GM12878 (cell line): Measurements from ENCODE around the gene EMP1. TPM values are rescaled to one million over a fixed set of nuclear protein-coding genes. Genes with fewer than 3 reads are reported as not detected.

Experiments used
- ATAC-seq: fragments of 200-7000 bp; cut with Tn5 transposase; 3 replicates; pipeline ENCODE4 v1.9.1; 2020; ENCODE audit warnings: mild to moderate bottlenecking, moderate library complexity
- BruUV-seq: library from RNA; stranded (reverse); fragments of 400-500 nt; replicated peaks from 2 replicates; lab custom pipeline; 2021; lab: Mats Ljungman, UMichigan
- CTCF ChIA-PET: fragments of 300-600 bp; sonication (Branson Sonifier 250); formaldehyde crosslinking; extraction: SDS; loops from one replicate; lab custom pipeline; 2021; ENCODE audit warnings: inconsistent platforms; lab: Yijun Ruan, JAX
- POLR2A ChIA-PET: fragments of 350-600 bp; formaldehyde crosslinking; extraction: SDS; loops from one replicate; lab custom pipeline; 2021; ENCODE audit warnings: inconsistent platforms; lab: Charles Lee
- RAD21 ChIA-PET: fragments of 300-600 bp; sonication (Branson Sonifier 250); formaldehyde crosslinking; loops from one replicate; lab custom pipeline; 2023; ENCODE audit warnings: antibody characterized with exemption; ENCODE audit not compliant: unreplicated experiment; lab: Charles Lee
- SMC1A ChIA-PET: fragments of 300-600 bp; sonication (Branson Sonifier 250); formaldehyde crosslinking; loops from one replicate; lab custom pipeline; 2023; ENCODE audit not compliant: unreplicated experiment, uncharacterized antibody; lab: Charles Lee
- DNase-seq: peaks from one replicate; pipeline ENCODE4 v3.0.0-alpha.2; 2011; ENCODE audit warnings: low read depth, low spot score
- FAIRE-seq: peaks from 3 replicates; lab custom pipeline; 2011; peaks lifted over from hg19 to GRCh38; lab: Jason Lieb, UNC
- H2AFZ ChIP-seq: 2 replicates; pipeline ENCODE4 v1.6.0; 2011; ENCODE audit warnings: low read depth, low read length, control low read depth; ENCODE audit not compliant: control insufficient read depth
- H3K27ac ChIP-seq: 2 replicates; pipeline ENCODE4 v1.5.1; 2011; ENCODE audit warnings: control low read depth; ENCODE audit not compliant: control insufficient read depth, insufficient read depth
- H3K27me3 ChIP-seq, 2 experiments: replicated peaks in 1 of 2; 2 replicates each; pipeline versions ENCODE4 v1.6.0 to v1.6.1; 2011; ENCODE audit warnings: low read length in 1 of 2; ENCODE audit not compliant: control insufficient read depth in 2 of 2, insufficient read depth in 2 of 2
- H3K36me3 ChIP-seq, 2 experiments: 2 replicates each; pipeline ENCODE4 v1.5.1; 2011; ENCODE audit warnings: low read length in 1 of 2; ENCODE audit not compliant: control insufficient read depth in 2 of 2, insufficient read depth in 2 of 2
- H3K4me1 ChIP-seq: 2 replicates; pipeline ENCODE4 v1.6.1; 2011; ENCODE audit warnings: mild to moderate bottlenecking, low read length, moderate library complexity, mixed read lengths; ENCODE audit not compliant: control insufficient read depth, insufficient read depth
- H3K4me2 ChIP-seq: 2 replicates; pipeline ENCODE4 v1.6.0; 2011; ENCODE audit warnings: control low read depth; ENCODE audit not compliant: control insufficient read depth, insufficient read depth
- H3K4me3 ChIP-seq: fragments of 200-600 bp; sonication (generic); 2 replicates; pipeline ENCODE4 v1.5.1; 2016
- H3K79me2 ChIP-seq: 2 replicates; pipeline ENCODE4 v1.6.0; 2011; ENCODE audit warnings: low read length; ENCODE audit not compliant: control insufficient read depth, insufficient read depth
- H3K9ac ChIP-seq: 2 replicates; pipeline ENCODE4 v1.8.0; 2011; ENCODE audit warnings: low read length, control low read depth, mixed read lengths; ENCODE audit not compliant: control insufficient read depth, insufficient read depth
- H3K9me3 ChIP-seq: replicated peaks from 3 replicates; pipeline ENCODE4 v1.5.1; 2011; ENCODE audit warnings: mild to moderate bottlenecking, low read length; ENCODE audit not compliant: control insufficient read depth, insufficient read depth
- H4K20me1 ChIP-seq: 2 replicates; pipeline ENCODE4 v1.6.0; 2011; ENCODE audit not compliant: control insufficient read depth, insufficient read depth
- CBX5 ChIP-seq: sonication (generic); IDR thresholded peaks from 2 replicates; pipeline ENCODE4 v1.6.1; 2016; ENCODE audit warnings: low read depth, moderate library complexity, mild to moderate bottlenecking, inconsistent platforms
- CUX1 ChIP-seq: IDR thresholded peaks from 2 replicates; pipeline ENCODE4 v1.6.1; 2012; ENCODE audit warnings: improper control_type of control experiment, low read depth, low read length; ENCODE audit not compliant: insufficient replicate concordance
- E2F8 ChIP-seq: fragments of 450-650 bp; IDR thresholded peaks from 2 replicates; pipeline ENCODE4 v1.6.1; 2018; ENCODE audit warnings: mild to moderate bottlenecking, low read depth, moderate library complexity; ENCODE audit not compliant: partially characterized antibody
- FOS ChIP-seq: IDR thresholded peaks from 3 replicates; pipeline ENCODE4 v1.6.1; 2011; ENCODE audit warnings: borderline replicate concordance; ENCODE audit not compliant: insufficient read length; ENCODE audit errors: extremely low read depth
- IRF4 ChIP-seq: IDR thresholded peaks from 2 replicates; pipeline ENCODE4 v1.6.1; 2011; ENCODE audit warnings: low read depth, low read length
- IRF5 ChIP-seq: fragments of 450-650 bp; IDR thresholded peaks from 2 replicates; pipeline ENCODE4 v1.6.1; 2017; ENCODE audit warnings: borderline replicate concordance
- KAT2A ChIP-seq: conservative IDR thresholded peaks from 2 replicates; pipeline ENCODE4 v1.6.1; 2011; ENCODE audit warnings: low read depth, low read length; ENCODE audit not compliant: control insufficient read depth
- NKRF ChIP-seq: fragments of 450-650 bp; conservative IDR thresholded peaks from 2 replicates; pipeline ENCODE4 v1.6.1; 2017; ENCODE audit warnings: mild to moderate bottlenecking, moderate library complexity
- SREBF2 ChIP-seq: IDR thresholded peaks from 2 replicates; pipeline ENCODE4 v1.6.1; 2012; ENCODE audit warnings: mild to moderate bottlenecking, low read length
- WRNIP1 ChIP-seq: IDR thresholded peaks from 2 replicates; pipeline ENCODE4 v1.6.1; 2011; ENCODE audit warnings: low read depth, low read length, improper control_type of control experiment, borderline replicate concordance
- ZBED1 ChIP-seq: IDR thresholded peaks from 2 replicates; pipeline ENCODE4 v1.6.1; 2016; ENCODE audit warnings: borderline replicate concordance
- ZNF384 ChIP-seq: IDR thresholded peaks from 2 replicates; pipeline ENCODE4 v1.6.1; 2012; ENCODE audit warnings: low read depth, mild to moderate bottlenecking, low read length, improper control_type of control experiment, borderline replicate concordance
- WGBS: methylation state at CpG from one replicate; pipeline ENCODE4 v1.1.6; 2016; ENCODE audit warnings: low lambda C conversion rate; ENCODE audit not compliant: insufficient replicate concordance, insufficient coverage; ENCODE audit errors: missing lambda C conversion rate; 5-methylcytosine and 5-hydroxymethylcytosine counted together
- in situ Hi-C: fragments of 300-500 bp; cut with MboI; formaldehyde crosslinking; loops from 9 replicates; pipeline ENCODE4 v1.14.3; 2018; ENCODE audit warnings: mixed read lengths
- intact Hi-C: fragments of 100-400 bp; cut with micrococcal nuclease; formaldehyde crosslinking; loops from one replicate; pipeline ENCODE4 v1.14.2; 2022; ENCODE audit not compliant: unreplicated experiment
- polyA plus RNA-seq, 11 experiments: library from polyadenylated mRNA; depleted of rRNA in 4 of 11; unstranded in 6 of 11; stranded (reverse) in 5 of 11; fragments of >200 nt; fragmentation: Nextera tagmentation in 4 of 11; fragmentation: Illumina TruSeq in 1 of 11; extraction: Ambion mirVana in 4 of 11; extraction: Trizol in 1 of 11; gene quantifications; 1 replicate in 1 of 11; 2 replicates in 10 of 11; pipeline versions ENCODE4 v1.2.1 to v1.2.3, GENCODE V29; 2011 to 2016; ENCODE audit warnings: inconsistent platforms in 2 of 11, missing spikeins in 2 of 11, low read depth in 1 of 11
- total RNA-seq, 4 experiments: library from RNA; depleted of rRNA in 3 of 4; stranded (reverse); fragments of >200 nt in 3 of 4; fragmentation: Illumina TruSeq in 1 of 4; extraction: Trizol in 1 of 4; gene quantifications; 2 replicates each; pipeline versions ENCODE4 v1.2.1 to v1.2.3, GENCODE V29; 2013 to 2021

Gene EMP1
- total and polyA plus RNA-seq, 10 of the 15 experiments (the other 5 are each of a cell fraction or from before 2014, with no cell fraction given) = 0.09 to 0.90 (median 0.25) TPM; not detected in 1

- CTCF ChIA-PET = interaction anchor here (1.2 kb wide), 1 partner anchor 88 kb away, joined by 3 read pairs; no protein-coding TSS in a partner anchor
- WGBS = 32% methylated on average over 4 of the region's 4 CpGs
- TF ChIP-seq SREBF2 (no peak), IRF4 (no peak), E2F8 (no peak), IRF5 (no peak), CBX5 (no peak), FOS (no peak), KAT2A (no peak), WRNIP1 (no peak), ZNF384 (no peak), ZBED1 (no peak), NKRF (no peak), CUX1 (no peak)
These were observed 28.6 kb upstream of the EMP1 start for GRCh38 chr12:13167906-13168305.

More at GRCh38 chr12:13167906-13168305, 28.6 kb upstream of the EMP1 start:
- intact Hi-C loops (no loop called here), in situ Hi-C loops (no loop called here)
- peaks cover 11% of the 10 kb centered on the region for H3K4me1 ChIP-seq
- H3K9ac ChIP-seq = no peak overlapping the region
- no peak overlapping the region for H3K4me3 ChIP-seq
- DNase-seq = no peak
- H3K4me2 ChIP-seq = no peak overlapping the region
- no peaks in the 10 kb centered on the region for H4K20me1 ChIP-seq
- RAD21 ChIA-PET = no interaction called here
- no peak for FAIRE-seq
- SMC1A ChIA-PET = no interaction called here
- POLR2A ChIA-PET = no interaction called here
- H3K79me2 ChIP-seq = no peaks in the 10 kb centered on the region
- H2AFZ ChIP-seq = no peak overlapping the region
- no peak overlapping the region for H3K27ac ChIP-seq
- no peaks in the 10 kb centered on the region for H3K36me3 ChIP-seq
- H3K27me3 ChIP-seq = peaks cover 0 to 11% of the 10 kb centered on the region in 2 experiments; a peak in 2 of 4 replicates
- ATAC-seq = no peak
- BruUV-seq = no TSS peak
- no peaks in the 10 kb centered on the region; the same call in 2 of the 3 replicates for H3K9me3 ChIP-seq
